ENCODE measurements around the gene TNIP2.

Gene TNIP2

DNA sequence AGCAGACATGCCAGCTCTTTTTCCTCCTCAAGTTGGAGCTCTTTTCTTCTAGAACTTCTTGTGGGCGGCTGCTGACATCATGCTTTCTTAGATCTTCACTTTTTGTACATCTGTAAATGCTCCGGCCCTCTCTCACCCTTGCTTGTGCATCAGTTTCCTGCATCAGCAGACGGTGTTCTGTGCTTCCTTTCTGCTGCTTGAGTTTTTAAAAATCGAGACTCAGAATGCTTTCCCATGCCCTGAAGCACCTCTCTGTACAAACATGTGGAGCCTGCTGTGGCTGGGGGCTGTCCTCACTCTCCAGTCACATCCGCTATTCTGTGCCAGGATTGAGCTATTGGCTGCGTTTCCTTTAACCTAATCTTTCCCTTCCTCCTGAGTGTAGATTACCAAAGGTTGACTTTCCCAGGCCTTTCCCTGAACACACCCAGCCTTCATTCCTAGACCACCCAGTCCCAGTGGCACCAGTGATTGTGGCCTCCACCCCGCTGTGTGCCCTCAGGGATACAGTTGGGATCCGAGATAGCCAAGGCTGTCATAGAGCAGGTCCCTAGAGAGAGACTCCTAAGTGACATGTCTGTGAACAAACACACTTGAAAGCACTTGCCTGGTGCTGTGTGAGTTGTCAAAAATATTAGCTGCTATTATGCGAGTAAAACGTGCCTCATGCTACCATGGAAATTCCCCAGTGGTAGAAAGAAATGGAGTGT is 41.9 kb downstream of the TNIP2 start:
- peak; percentile 45 for DNase-seq

DNA sequence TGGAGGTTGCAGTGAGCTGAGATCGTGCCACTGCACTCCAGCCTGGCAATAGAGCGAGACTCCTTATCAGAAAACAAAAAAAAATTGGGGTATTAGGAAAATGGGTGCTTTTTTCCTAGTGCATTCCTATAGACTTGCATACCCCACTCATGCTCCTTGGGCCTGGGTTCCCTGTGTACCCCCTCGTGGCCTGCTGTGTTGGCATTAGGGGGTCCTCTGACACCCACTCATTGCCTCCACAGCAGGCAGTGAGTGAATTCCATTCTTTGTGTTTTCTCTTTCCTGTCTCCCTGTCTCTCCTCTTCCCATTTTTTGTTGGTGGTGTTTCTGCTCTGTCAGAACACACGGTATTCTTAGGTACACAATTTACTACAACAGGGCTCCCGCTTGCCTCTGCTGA is 42.8 kb downstream of the TNIP2 start:
- no peak for DNase-seq

DNA sequence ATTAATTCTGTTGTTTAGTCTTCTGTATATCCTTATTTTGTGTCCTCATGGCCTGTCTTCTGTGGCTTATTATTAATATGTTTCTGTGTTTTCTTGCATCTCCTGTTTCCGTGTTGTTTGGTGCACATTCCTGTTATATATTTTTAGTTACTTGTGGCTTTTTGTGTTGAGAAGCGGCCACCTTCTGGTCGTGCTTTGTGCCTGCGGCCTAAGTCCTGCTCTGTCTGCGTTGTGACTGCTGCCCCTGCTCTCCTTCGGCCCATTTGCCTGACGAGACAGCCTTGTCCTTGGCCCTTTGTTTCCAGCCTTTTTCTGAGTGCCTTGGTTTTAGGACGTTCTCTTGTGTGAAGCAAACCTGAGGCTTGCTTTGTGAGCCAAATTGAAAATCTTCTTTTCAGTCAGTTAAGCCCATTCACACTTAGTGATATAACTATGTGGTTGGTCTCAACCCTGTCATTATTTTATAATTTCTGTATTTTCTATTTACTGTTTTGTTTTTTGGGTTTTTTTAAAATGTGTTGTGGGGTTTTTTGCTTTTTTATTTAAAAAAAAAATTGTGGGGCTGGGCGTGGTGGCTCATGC is 43.8 kb downstream of the TNIP2 start:
- no peak for DNase-seq

GRCh38 chr4:2702770-2703169 is 53.4 kb downstream of the TNIP2 start:
- DNase-seq = no peak

DNA sequence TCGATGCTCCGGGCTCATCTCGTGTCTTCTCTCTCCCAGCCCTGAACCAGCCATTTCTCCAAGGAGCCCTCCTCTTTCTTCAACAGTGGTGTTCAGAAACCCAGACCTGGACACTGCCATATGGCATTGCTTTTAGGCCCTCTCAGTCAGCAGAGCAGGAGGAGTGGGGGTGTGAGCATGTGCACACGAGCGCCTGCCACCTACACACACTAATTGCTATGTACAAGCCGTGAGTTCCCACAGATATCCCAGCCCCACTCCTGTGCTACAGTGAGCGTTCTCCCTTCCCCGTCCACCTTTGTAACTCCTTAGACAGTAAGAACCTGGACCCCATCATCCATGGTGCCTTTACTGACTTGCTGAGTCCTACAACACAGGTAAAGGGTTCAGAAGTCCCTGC is 53.8 kb downstream of the TNIP2 start:
- no peak for DNase-seq

DNA sequence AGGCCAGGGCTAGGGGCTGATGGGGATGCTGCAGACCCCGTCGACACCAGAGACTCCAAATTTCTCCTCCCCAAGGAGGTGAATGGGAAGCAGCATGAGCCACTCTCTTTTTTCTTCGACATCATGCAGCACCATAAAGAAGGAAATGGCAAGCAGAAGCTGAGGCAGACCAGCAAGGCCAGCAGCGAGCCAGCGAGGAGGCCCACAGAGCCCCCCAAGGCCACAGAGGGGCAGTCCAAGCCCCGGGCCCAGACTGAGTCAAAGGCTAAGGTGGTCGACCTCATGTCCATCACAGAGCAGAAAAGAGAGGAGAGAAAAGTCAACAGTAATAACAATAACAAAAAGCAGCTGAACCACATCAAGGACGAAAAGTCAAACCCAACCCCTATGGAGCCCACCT is 56.1 kb downstream of the TNIP2 start:
- DNase-seq = no peak

GRCh38 chr4:2699534-2699933 is 56.6 kb downstream of the TNIP2 start:
- no peak for DNase-seq

DNA sequence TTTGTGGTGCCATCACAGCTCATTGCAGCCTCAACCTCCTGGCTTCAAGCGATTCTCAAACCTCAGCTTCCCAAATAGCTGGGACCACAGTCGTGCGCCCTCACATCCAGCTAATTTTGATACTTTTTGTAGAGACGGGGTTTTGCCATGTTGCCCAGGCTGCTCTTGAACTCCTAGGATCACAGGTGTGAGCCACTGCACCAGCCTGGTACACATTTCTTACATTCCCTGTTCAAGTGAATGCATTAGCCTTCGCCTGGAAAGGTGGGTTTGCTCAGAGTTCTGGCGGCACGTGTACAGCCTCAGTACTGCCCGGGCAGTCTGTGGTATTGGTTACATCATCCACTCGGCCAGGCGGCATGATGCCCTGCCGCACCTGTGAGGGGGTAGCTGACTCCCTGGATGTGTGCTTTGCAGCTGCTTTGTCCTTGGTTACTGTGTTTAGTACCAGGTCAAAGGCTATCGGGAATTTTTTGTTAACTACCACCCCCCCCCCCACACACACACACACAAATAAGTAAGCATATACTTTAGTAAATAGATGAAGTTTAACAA is 57.1 kb downstream of the TNIP2 start:
- DNase-seq = no peak

DNA sequence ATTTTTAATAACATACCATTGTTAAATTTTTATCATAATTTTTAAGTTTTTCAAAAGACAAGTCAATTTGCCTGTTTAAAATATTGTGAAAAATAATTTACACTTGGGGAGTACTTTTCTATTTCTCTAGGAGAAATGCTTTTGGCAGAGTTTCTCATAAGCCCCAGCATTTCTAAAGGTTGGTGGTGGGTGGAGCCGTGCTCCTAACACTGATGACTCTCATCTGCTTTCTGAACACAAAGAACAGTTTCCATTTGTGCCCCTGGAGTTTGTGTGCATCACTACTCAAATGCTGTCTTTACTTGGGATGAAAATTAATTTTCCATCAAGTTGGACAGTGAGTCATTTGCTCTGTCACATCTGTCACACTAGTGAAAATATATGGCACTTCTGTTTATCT is 57.6 kb downstream of the TNIP2 start:
- no peak for DNase-seq

DNA sequence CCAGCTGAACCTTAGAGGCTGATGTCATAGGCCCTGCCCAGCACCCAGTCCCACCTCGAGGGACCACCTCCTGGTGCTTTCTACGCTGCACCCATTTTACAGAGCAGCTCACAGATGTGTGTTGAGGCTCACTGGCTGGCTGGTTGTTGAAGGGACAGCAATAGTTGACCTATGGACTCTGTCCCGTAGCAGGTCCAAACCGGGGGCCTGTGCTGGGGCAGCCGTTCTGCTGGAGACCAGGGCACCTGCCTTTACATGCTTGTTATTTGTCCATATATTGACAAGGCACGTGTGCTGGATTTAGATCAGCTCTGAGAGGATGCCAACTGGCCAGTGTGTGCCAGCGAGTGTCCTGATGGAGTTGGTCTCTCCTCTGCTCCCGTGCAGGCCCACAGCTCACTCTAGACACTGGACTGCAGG is 58.1 kb downstream of the TNIP2 start:
- DNase-seq = no peak

- no peak for DNase-seq
These were observed 59.7 kb downstream of the TNIP2 start for GRCh38 chr4:2696423-2696822.

GRCh38 chr4:2695346-2696060 is 60.6 kb downstream of the TNIP2 start:
- DNase-seq = no peak

DNA sequence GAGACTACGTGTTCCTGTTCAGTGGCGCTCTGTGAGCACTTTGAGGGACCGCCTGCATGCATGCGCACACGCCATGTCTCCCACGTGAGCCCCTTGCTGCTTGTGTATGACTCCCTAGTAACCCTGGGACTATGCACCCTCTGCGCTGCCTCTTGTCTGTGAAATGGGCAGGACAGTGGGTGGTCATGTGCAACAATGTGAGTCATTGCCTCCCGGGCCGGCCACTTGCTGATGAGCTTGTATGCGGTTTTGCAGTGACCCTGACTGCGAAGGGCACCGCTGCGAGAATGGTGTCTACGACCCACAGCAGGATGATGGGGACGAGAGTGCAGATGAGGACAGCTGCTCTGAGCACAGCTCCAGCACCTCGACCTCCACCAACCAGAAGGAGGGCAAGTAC is 61.4 kb downstream of the TNIP2 start:
- no peak for DNase-seq

DNA sequence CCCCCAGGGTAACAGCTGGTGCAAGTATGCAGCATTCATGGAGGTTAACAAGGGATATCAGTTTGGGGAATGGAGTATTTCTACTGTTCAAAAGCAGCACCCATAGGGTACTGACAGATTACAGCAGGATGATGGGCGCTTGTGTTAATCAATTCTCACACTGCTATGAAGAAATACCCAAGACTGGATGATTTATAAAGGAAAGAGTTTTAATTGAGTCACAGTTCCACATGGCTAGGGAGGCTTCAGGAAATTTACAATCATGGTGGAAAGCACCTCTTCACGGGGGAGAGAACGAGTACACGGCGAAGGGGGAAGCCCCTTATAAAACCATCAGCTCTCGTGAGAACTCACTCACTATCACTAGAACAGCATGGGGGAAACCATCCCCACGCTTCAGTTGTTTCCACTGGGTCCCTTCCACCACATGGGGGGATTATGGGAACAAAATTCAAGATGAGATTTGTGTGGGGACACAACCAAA is 64.1 kb downstream of the TNIP2 start:
- DNase-seq = peak; percentile 23

All from activated naive CD4-positive, alpha-beta T cell treated with anti-CD3 and anti-CD28 coated beads, Interleukin-2, amount 50 U/mL, for 16 hours (primary cell).